ENCODE results near the gene OR2D2. TPM values are rescaled to one million over a fixed set of nuclear protein-coding genes. Genes with fewer than 3 reads are reported as not detected.

Gene OR2D2
- total RNA-seq, 1 donor from 2014 or later, result not detected

DNA sequence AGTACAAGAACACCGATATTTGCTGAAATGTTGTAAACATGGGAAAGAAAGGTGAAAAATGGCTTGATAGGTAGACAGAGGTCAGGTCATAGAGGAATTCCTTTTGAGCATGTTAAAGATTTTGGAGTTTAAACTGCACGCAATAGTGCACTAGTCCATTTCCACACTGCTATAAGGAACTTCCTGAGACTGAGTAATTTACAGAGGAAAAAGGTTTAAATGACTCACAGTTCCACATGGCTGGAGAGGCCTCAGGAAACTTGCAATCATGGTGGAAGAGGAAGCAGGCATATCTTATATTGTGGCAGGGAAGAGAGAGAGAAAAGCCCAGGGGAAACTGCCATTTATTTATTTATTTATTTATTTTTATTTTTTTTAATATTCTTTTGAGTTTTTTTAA is 41.8 kb downstream of the OR2D2 start:
- Mint-ChIP-seq H3K27ac (ENCODE audit: unreplicated experiment) (no peak overlapping the region), H3K36me3 (ENCODE audit: unreplicated experiment) (no peaks in the 10 kb centered on the region), H3K4me1 (ENCODE audit: unreplicated experiment) (no peaks in the 10 kb centered on the region), H3K27me3 (ENCODE audit: unreplicated experiment) (no peaks in the 10 kb centered on the region), H3K4me3 (ENCODE audit: unreplicated experiment) (no peak overlapping the region), H3K9me3 (ENCODE audit: unreplicated experiment) (peaks cover 13% of the 10 kb centered on the region)
- DNase-seq (ENCODE audit: extremely low spot score, unreplicated experiment), result no peak
- TF ChIP-seq, protein P1, sequence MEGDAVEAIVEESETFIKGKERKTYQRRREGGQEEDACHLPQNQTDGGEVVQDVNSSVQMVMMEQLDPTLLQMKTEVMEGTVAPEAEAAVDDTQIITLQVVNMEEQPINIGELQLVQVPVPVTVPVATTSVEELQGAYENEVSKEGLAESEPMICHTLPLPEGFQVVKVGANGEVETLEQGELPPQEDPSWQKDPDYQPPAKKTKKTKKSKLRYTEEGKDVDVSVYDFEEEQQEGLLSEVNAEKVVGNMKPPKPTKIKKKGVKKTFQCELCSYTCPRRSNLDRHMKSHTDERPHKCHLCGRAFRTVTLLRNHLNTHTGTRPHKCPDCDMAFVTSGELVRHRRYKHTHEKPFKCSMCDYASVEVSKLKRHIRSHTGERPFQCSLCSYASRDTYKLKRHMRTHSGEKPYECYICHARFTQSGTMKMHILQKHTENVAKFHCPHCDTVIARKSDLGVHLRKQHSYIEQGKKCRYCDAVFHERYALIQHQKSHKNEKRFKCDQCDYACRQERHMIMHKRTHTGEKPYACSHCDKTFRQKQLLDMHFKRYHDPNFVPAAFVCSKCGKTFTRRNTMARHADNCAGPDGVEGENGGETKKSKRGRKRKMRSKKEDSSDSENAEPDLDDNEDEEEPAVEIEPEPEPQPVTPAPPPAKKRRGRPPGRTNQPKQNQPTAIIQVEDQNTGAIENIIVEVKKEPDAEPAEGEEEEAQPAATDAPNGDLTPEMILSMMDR (IDR thresholded peaks at IDR 0.05), result no peak

DNA sequence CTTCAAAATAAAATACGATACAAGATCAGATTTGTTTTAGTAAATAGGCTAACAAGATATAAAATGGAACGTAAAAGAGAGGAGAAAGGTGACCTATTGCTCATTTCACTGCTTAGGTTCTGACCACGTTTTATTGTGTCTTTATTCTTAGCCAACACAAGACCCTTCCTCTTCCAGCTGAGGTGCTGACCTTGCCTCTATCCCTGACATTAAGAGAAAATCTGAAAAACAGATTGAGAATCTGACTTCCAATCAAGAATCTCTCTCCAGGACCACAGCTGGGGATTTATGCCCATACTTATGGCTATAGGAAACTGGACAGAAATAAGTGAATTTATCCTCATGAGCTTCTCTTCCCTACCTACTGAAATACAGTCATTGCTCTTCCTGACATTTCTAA is 46.9 kb downstream of the OR2D2 start, which contains the start of gene OR10A5:
OR10A5 (plus strand) TSS at position 301 of the 400 bp plus-strand sequence; CDS start at position 301, 0 bp downstream.
- no peaks in the 10 kb centered on the region for H3K36me3 Mint-ChIP-seq (ENCODE audit: unreplicated experiment)
- TF ChIP-seq, protein P1 (IDR thresholded peaks at IDR 0.05), result no peak
- peaks cover 11% of the 10 kb centered on the region for H3K27me3 Mint-ChIP-seq (ENCODE audit: unreplicated experiment)
- no peak for DNase-seq (ENCODE audit: extremely low spot score, unreplicated experiment)
- H3K4me3 Mint-ChIP-seq (ENCODE audit: unreplicated experiment), result no peak within 1 kb of the TSS
- H3K27ac Mint-ChIP-seq (ENCODE audit: unreplicated experiment), result no peak within 1 kb of the TSS
- no peaks in the 10 kb centered on the region for H3K4me1 Mint-ChIP-seq (ENCODE audit: unreplicated experiment)
- H3K9me3 Mint-ChIP-seq (ENCODE audit: unreplicated experiment), result no peaks in the 10 kb centered on the region

DNA sequence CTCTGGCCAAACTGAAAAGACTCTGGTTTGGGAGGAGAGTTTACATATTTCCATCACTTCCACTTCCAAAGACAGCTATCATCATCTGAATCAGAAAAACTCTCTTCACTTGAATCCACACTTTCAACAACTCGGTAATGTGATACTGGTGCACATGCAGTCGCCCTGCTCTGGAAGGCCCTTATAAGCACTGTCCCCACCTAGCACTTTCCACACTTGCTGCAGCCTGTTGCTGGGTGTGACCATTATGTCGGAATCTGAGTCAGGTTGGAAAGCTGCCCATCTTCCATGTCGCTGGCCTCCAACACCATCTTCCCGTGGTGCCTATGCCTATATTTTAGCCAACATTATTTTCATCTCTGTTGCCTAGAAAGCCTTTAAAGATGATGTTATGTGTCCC is 47.9 kb downstream of the OR2D2 start:
- H3K36me3 Mint-ChIP-seq (ENCODE audit: unreplicated experiment), result no peaks in the 10 kb centered on the region
- TF ChIP-seq, protein P1 (IDR thresholded peaks at IDR 0.05), result no peak
- no peaks in the 10 kb centered on the region for H3K9me3 Mint-ChIP-seq (ENCODE audit: unreplicated experiment)
- H3K27me3 Mint-ChIP-seq (ENCODE audit: unreplicated experiment), result peaks cover 11% of the 10 kb centered on the region
- no peak overlapping the region for H3K27ac Mint-ChIP-seq (ENCODE audit: unreplicated experiment)
- H3K4me3 Mint-ChIP-seq (ENCODE audit: unreplicated experiment), result no peak overlapping the region
- DNase-seq (ENCODE audit: extremely low spot score, unreplicated experiment), result no peak
- no peaks in the 10 kb centered on the region for H3K4me1 Mint-ChIP-seq (ENCODE audit: unreplicated experiment)

DNA sequence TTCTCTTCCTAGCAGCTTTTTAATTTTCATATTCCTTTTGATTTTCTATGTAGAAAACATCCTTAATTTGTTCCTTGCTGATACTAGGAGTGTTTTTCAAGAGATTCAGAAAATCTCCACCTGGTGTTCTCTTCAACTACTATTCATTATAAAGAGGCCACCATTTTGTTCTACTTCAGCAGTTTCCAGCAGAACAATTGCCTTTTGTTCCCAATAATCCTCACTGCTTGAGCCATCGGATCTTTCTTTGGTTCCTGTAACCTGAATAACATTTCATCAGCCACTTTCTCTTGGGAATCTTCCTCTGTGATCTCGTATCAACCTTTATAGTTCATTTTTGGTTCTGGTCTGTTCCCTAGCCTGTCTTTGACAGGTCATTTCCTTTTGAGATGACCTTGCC is 48.6 kb downstream of the OR2D2 start:
- TF ChIP-seq, protein P1 (IDR thresholded peaks at IDR 0.05), result no peak
- no peaks in the 10 kb centered on the region for H3K4me1 Mint-ChIP-seq (ENCODE audit: unreplicated experiment)
- peaks cover 11% of the 10 kb centered on the region for H3K27me3 Mint-ChIP-seq (ENCODE audit: unreplicated experiment)
- H3K27ac Mint-ChIP-seq (ENCODE audit: unreplicated experiment), result no peak overlapping the region
- no peak overlapping the region for H3K4me3 Mint-ChIP-seq (ENCODE audit: unreplicated experiment)
- no peaks in the 10 kb centered on the region for H3K36me3 Mint-ChIP-seq (ENCODE audit: unreplicated experiment)
- no peak for DNase-seq (ENCODE audit: extremely low spot score, unreplicated experiment)
- no peaks in the 10 kb centered on the region for H3K9me3 Mint-ChIP-seq (ENCODE audit: unreplicated experiment)

DNA sequence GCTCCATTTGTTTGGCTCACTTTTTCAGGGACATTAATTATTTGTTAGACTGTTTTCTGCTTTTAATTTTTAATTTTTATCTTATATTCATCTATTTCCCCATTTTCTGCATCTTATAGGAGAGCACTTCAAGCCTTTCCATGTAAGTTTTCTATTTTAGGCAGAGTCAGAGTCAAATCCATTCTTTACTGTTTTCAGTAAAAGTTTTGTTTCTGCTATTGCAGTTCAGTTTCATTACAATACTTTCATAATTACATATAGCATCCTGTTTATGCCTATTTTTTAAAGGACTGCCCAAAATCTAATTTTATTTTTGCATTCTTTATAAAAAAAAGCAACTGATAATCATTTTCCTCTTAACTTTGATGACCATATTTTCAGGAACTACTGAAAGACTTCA is 50.6 kb downstream of the OR2D2 start:
- Mint-ChIP-seq H3K9me3 (ENCODE audit: unreplicated experiment) (no peaks in the 10 kb centered on the region), H3K4me1 (ENCODE audit: unreplicated experiment) (no peaks in the 10 kb centered on the region), H3K27me3 (ENCODE audit: unreplicated experiment) (peaks cover 11% of the 10 kb centered on the region), H3K4me3 (ENCODE audit: unreplicated experiment) (no peak overlapping the region), H3K36me3 (ENCODE audit: unreplicated experiment) (no peaks in the 10 kb centered on the region), H3K27ac (ENCODE audit: unreplicated experiment) (no peak overlapping the region)
- TF ChIP-seq, protein P1 (IDR thresholded peaks at IDR 0.05), result no peak
- DNase-seq (ENCODE audit: extremely low spot score, unreplicated experiment), result no peak

Other genes starting within 250 kb of the OR2D2 start
- gene DCHS1, start 236.7 kb downstream of the OR2D2 start, total RNA-seq, result 63.0 and 63.3 TPM in 2 replicates
- 47.8 and 49.8 TPM in 2 replicates for gene MRPL17, start 209.2 kb downstream of the OR2D2 start, total RNA-seq
- gene OR2AG2, start 120.5 kb downstream of the OR2D2 start, total RNA-seq, result 0.08 TPM in 1 of 2 replicates, not detected in the other
- gene OR2AG1, start 109.5 kb downstream of the OR2D2 start, total RNA-seq, result not detected in 2 replicates
- 0.08 TPM in 1 of 2 replicates, not detected in the other for gene OR6A2, start 92.8 kb downstream of the OR2D2 start, total RNA-seq
- gene OR10A5, start 46.8 kb downstream of the OR2D2 start, total RNA-seq, result not detected in 2 replicates
- not detected in 2 replicates for gene OR10A2, start 29.4 kb downstream of the OR2D2 start, total RNA-seq
- not detected in 2 replicates for gene OR10A4, start 15.9 kb downstream of the OR2D2 start, total RNA-seq
- not detected in 2 replicates for gene OR2D3, start 28.5 kb upstream of the OR2D2 start, total RNA-seq
- gene ZNF215, start 33.9 kb upstream of the OR2D2 start, total RNA-seq, result 1.8 and 2.7 TPM in 2 replicates
- gene ZNF214, start 127.8 kb upstream of the OR2D2 start, total RNA-seq, result 2.3 and 2.6 TPM in 2 replicates
- not detected in 2 replicates for gene NLRP14, start 128.0 kb upstream of the OR2D2 start, total RNA-seq
- gene RBMXL2, start 196.5 kb upstream of the OR2D2 start, total RNA-seq, result not detected in 2 replicates

Data from osteocyte (in vitro differentiated cells).